Psoas muscle (tissue), 8 donors: ENCODE results near the gene SPRED2. TPM values are rescaled to one million over a fixed set of nuclear protein-coding genes. Genes with fewer than 3 reads are reported as not detected.

ENCODE experiments used
- ATAC-seq, 4 donors: fragments of 200-7000 bp; cut with Tn5 transposase; one replicate each; pipeline ENCODE4 v1.9.1; 2020; ENCODE audit warnings: moderate library complexity in 3 of 4, mild to moderate bottlenecking in 2 of 4
- DNase-seq, 2 donors: peaks; one replicate each; pipeline ENCODE4 v3.0.0-alpha.2; 2020
- H3K27ac ChIP-seq: fragments of 200-600 bp; one replicate; pipeline ENCODE4 v1.8.0; 2022
- H3K27me3 ChIP-seq, 3 donors: fragments of 200-600 bp in 1 of 3; one replicate each; pipeline versions ENCODE4 v1.6.1 to v1.8.0; 2013 to 2022; ENCODE audit warnings: low read length in 2 of 3, mild to moderate bottlenecking in 2 of 3, moderate library complexity in 1 of 3; ENCODE audit not compliant: insufficient read depth in 3 of 3
- H3K36me3 ChIP-seq, 2 donors: fragments of 200-600 bp in 1 of 2; one replicate each; pipeline versions ENCODE4 v1.6.1 to v1.8.0; 2013 to 2022; ENCODE audit warnings: low read depth in 1 of 2, mild to moderate bottlenecking in 1 of 2, moderate library complexity in 1 of 2; ENCODE audit not compliant: insufficient read depth in 1 of 2
- H3K4me1 ChIP-seq: fragments of 200-600 bp; one replicate; pipeline ENCODE4 v1.8.0; 2022
- H3K4me3 ChIP-seq: fragments of 200-600 bp; one replicate; pipeline ENCODE4 v1.8.0; 2022; ENCODE audit warnings: mild to moderate bottlenecking
- H3K9me3 ChIP-seq: fragments of 200-600 bp; one replicate; pipeline ENCODE4 v1.8.0; 2022
- WGBS, 3 donors: extraction: QIAGEN DNeasy Blood & Tissue Kit; methylation state at CpG; one replicate each; pipeline versions ENCODE4 v1.1.6 to v1.1.7; 2013; 5-methylcytosine and 5-hydroxymethylcytosine counted together
- intact Hi-C, 2 donors: fragments of 100-400 bp; cut with DNase I; formaldehyde crosslinking; loops; one replicate each; pipeline versions ENCODE4 v1.11.0 to v1.14.2; 2022
- long read RNA-seq, 2 donors: library from polyadenylated mRNA; unstranded; transcript quantifications; one replicate each; pipeline ENCODE4 v2.0.0, GENCODE V29; 2021
- polyA plus RNA-seq, 3 donors: library from polyadenylated mRNA; stranded (reverse); fragments of 200-250 nt; gene quantifications; one replicate each; pipeline ENCODE4 v1.2.3, GENCODE V29; 2013
- total RNA-seq, 4 donors: library from RNA; stranded (reverse); fragmentation: NEBNext Ultra II Directional in 2 of 4; extraction: Animal tissue kit (Norgen Biotek cat#: 25700) in 2 of 4; gene quantifications; one replicate each; pipeline versions ENCODE4 v1.2.1 to v1.2.4, GENCODE V29; 2021 to 2023
- TF ChIP-seq, protein P1 (sequence below): fragments of 200-600 bp; IDR thresholded peaks from one replicate; pipeline ENCODE4 v1.8.0; 2022; ENCODE audit warnings: antibody characterized with exemption
- donor health status: healthy with polysubstance abuse.
- donor health status: DM: no; HTN: no; CAD: no; lungs with moderate emphysema.
- donor health status: Bipolar disorder and iron deficiency.
- donor health status: healthy.
- donor health status: DM: yes; HTN: yes; CAD: no.
- donor health status: DM: no; HTN: no; CAD: no.
- donor health status: DM: no; HTN: no; CAD: no.
- donor health status: DM: yes; HTN: yes; CAD: no.

Gene SPRED2
- total RNA-seq (10 to 100 TPM in 1 of 4 donors, 1 to 10 TPM in 3; 8.5 to 16.9 (median 9.2) TPM), polyA plus RNA-seq (1 to 10 TPM; 3.8 to 7.9 (median 4.1) TPM)
- long read RNA-seq, donor 1, partial matches to known transcripts: 0 of 4 reads
- long read RNA-seq, donor 1, other reads (novel, unspliced or antisense): 4 of 4 reads
- long read RNA-seq, donor 2, partial matches to known transcripts: 0 of 7 reads
- long read RNA-seq, donor 2, other reads (novel, unspliced or antisense): 7 of 7 reads

DNA sequence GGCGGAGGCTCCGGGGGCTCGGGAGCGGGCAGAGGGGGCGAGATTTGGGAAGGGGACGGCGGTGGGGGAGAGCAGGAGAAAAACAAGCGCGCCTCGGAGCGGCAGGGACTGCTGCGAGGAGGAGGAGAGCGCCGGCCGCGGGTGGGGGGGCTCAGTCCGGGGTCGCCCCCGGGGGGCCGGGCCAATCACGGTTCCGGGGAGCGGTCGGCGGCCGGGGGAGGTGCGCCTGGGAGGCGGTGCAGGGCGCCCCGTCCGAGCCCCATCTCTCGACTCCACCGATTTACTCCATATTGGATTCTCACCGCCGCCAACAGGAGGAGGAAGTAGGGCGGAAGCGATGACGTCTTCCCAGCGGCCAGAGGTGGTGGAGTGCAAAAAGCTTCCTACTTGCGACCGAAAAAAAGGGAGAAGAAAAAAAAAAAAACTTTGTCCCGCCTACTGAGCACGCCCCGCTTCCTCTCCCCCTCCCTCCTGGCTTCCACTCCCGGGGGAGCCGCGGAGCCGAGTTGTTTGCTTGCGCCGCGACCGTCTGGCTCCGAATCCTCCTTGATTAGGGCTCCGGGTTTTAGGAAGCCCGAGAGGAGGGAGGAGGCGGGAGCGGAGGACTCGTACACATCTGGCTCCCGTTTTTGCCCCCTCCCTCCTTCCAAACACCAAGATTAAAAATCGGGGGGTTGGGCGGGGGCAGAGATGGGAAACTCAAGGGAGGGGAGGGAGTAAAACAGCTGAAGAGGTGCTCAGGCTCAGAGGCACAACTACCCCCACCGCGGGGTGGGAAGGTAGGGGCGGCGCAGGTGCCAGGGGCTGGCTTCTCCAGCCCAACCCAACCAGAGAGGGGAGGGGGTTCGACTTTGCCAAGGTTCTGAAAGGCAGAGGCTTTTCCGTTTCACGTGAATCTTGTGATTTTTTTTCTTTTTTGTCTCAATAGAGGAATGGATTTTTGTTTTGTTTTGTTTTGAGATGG, at the start of gene SPRED2:
Gene SPRED2, minus strand, starts transcription at position 373 of the 964 bp plus-strand sequence. CDS start 612 bp downstream, outside the sequence.
- H3K27ac ChIP-seq: peak within 1 kb of the TSS; percentile 75
- intact Hi-C loops: loop anchor here (5.0 to 10.0 kb wide), 2 partner anchors 120 to 368 kb away; no protein-coding TSS in a partner anchor
- TF ChIP-seq, protein P1, sequence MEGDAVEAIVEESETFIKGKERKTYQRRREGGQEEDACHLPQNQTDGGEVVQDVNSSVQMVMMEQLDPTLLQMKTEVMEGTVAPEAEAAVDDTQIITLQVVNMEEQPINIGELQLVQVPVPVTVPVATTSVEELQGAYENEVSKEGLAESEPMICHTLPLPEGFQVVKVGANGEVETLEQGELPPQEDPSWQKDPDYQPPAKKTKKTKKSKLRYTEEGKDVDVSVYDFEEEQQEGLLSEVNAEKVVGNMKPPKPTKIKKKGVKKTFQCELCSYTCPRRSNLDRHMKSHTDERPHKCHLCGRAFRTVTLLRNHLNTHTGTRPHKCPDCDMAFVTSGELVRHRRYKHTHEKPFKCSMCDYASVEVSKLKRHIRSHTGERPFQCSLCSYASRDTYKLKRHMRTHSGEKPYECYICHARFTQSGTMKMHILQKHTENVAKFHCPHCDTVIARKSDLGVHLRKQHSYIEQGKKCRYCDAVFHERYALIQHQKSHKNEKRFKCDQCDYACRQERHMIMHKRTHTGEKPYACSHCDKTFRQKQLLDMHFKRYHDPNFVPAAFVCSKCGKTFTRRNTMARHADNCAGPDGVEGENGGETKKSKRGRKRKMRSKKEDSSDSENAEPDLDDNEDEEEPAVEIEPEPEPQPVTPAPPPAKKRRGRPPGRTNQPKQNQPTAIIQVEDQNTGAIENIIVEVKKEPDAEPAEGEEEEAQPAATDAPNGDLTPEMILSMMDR: peak; percentile 9
- H3K27me3 ChIP-seq: peaks cover 0 to 11% (median 0%) of the 10 kb centered on the region in 3 donors
- peaks cover 19% of the 10 kb centered on the region for H3K4me1 ChIP-seq
- H3K9me3 ChIP-seq: no peaks in the 10 kb centered on the region
- 0 to 1% (median 1%) methylated on average over 39 to 68 of the region's 68 CpGs for WGBS, 3 donors
- ATAC-seq (peak; percentile 42 to 54 (median 46)), DNase-seq (peak; percentile 96)
- H3K4me3 ChIP-seq: peak within 1 kb of the TSS; percentile 87
- no peaks in the 10 kb centered on the region for H3K36me3 ChIP-seq

DNA sequence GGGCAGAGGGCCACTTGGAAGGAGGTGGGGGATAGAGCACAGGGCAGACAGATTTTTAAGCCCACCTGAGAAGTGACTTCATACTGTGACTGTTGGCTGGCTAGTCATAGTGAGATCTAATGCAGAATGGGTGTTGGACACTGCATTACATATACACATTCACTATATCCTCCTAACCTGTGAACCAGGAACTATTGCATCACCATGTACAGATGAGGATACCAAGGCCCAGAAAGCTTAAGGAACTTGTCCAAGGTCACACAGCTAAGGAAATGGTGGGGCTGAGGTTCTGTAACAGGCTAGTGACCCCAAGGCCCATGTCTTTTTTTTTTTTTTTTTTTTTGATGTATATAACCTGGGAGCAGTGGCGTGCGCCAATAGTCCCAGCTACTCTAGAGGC, 49.6 kb upstream of the SPRED2 start:
- no peaks in the 10 kb centered on the region for H3K36me3 ChIP-seq
- intact Hi-C loops: no loop called here
- TF ChIP-seq, protein P1: no peak
- no peak overlapping the region for H3K27ac ChIP-seq
- DNase-seq (no peak), ATAC-seq (no peak)
- no peaks in the 10 kb centered on the region for H3K27me3 ChIP-seq
- 96 to 100% (median 98%) methylated on average over 2 of the region's 2 CpGs for WGBS, 3 donors
- H3K9me3 ChIP-seq: no peaks in the 10 kb centered on the region
- no peak overlapping the region for H3K4me3 ChIP-seq
- H3K4me1 ChIP-seq: no peaks in the 10 kb centered on the region

GRCh38 chr2:65479524-65479923, 47.1 kb upstream of the SPRED2 start:
- Histone ChIP-seq H3K27ac (no peak overlapping the region), H3K4me3 (no peak overlapping the region), H3K9me3 (peaks cover 5% of the 10 kb centered on the region), H3K4me1 (no peaks in the 10 kb centered on the region), H3K27me3 (no peaks in the 10 kb centered on the region), H3K36me3 (no peaks in the 10 kb centered on the region)
- intact Hi-C loops: no loop called here
- WGBS, 3 donors: 60 to 67% (median 64%) methylated on average over 12 of the region's 12 CpGs
- ATAC-seq (no peak), DNase-seq (no peak)
- TF ChIP-seq, protein P1: no peak

DNA sequence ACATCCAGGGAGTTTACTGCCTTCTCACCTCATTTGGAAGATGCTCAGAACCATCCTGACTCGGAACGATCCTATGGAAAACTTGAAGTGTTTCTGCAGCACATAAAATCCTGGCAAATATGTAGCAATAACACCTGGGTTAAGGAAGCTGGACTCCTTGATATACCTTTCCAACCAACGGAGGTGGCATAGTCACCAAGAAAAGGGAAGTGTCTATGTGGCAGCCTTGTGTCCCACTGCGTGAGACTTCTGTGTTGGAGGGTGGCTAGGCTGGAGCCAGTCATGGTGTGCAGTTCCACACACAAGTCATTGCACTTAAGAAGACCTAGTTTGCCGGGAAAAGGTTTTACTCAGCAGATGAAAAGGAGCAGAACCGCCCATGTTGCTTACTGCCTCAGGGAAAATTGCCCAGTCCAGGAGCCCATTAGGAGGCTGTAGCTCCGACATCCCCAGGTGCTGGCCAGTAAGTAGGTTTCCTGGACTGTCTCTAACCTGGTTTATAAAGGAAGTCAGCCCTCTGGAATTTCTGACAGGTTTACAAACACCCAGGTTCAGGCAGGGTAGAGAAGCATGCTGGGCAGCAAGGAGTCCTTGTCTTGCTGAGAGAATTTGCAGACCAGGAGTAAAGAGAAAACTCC, 46.2 kb upstream of the SPRED2 start:
- intact Hi-C loops: no loop called here
- no peak overlapping the region for H3K27ac ChIP-seq
- WGBS, 3 donors: 85 to 91% (median 85%) methylated on average over 7 of the region's 7 CpGs

More for the DNA sequence above, 46.2 kb upstream of the SPRED2 start:
- H3K27me3 ChIP-seq: no peaks in the 10 kb centered on the region
- TF ChIP-seq, protein P1: no peak
- no peaks in the 10 kb centered on the region for H3K36me3 ChIP-seq
- no peak for ATAC-seq
- H3K9me3 ChIP-seq: peaks cover 5% of the 10 kb centered on the region
- H3K4me3 ChIP-seq: no peak overlapping the region
- no peaks in the 10 kb centered on the region for H3K4me1 ChIP-seq
- no peak for DNase-seq
